ENCODE results near the gene SGIP1. TPM values are rescaled to one million over a fixed set of nuclear protein-coding genes. Genes with fewer than 3 reads are reported as not detected.

SGIP1 gene
- total and polyA plus RNA-seq, 9 donors = 1.7 to 3.1 (median 2.4) TPM

GRCh38 chr1:66769512-66770229 lies 235.7 kb downstream of the SGIP1 start:
- no peaks in the 10 kb centered on the region for H3K36me3 ChIP-seq (ENCODE audit: control insufficient read depth, insufficient read depth, low read length)
- H3K4me1 ChIP-seq (ENCODE audit: control insufficient read depth, insufficient read depth, low read length) = no peaks in the 10 kb centered on the region
- H3K9me3 ChIP-seq (replicated peaks; ENCODE audit: control insufficient read depth, low read depth, low read length) = no peaks in the 10 kb centered on the region
- no peak overlapping the region for H3K27ac ChIP-seq (ENCODE audit: low read length)
- no peak for DNase-seq
- WGBS (ENCODE audit: insufficient coverage) = no CpG with 5 or more reads among the region's 7 CpGs
- no peaks in the 10 kb centered on the region for H3K27me3 ChIP-seq (ENCODE audit: control insufficient read depth, insufficient read depth, low read length)
- H3K4me3 ChIP-seq (ENCODE audit: low read length) = no peak overlapping the region

GRCh38 chr1:66770240-66770639 lies 236.3 kb downstream of the SGIP1 start:
- Histone ChIP-seq H3K4me3 (ENCODE audit: low read length) (no peak overlapping the region), H3K4me1 (ENCODE audit: control insufficient read depth, insufficient read depth, low read length) (no peaks in the 10 kb centered on the region), H3K27me3 (ENCODE audit: control insufficient read depth, insufficient read depth, low read length) (no peaks in the 10 kb centered on the region), H3K27ac (ENCODE audit: low read length) (no peak overlapping the region), H3K9me3 (replicated peaks; ENCODE audit: control insufficient read depth, low read depth, low read length) (no peaks in the 10 kb centered on the region), H3K36me3 (ENCODE audit: control insufficient read depth, insufficient read depth, low read length) (no peaks in the 10 kb centered on the region)
- no peak for DNase-seq
- no CpG with 5 or more reads among the region's 2 CpGs for WGBS (ENCODE audit: insufficient coverage)

- Histone ChIP-seq H3K36me3 (ENCODE audit: control insufficient read depth, insufficient read depth, low read length) (no peaks in the 10 kb centered on the region), H3K27me3 (ENCODE audit: control insufficient read depth, insufficient read depth, low read length) (no peaks in the 10 kb centered on the region), H3K27ac (ENCODE audit: low read length) (no peak overlapping the region), H3K4me3 (ENCODE audit: low read length) (no peak overlapping the region), H3K4me1 (ENCODE audit: control insufficient read depth, insufficient read depth, low read length) (no peaks in the 10 kb centered on the region), H3K9me3 (replicated peaks; ENCODE audit: control insufficient read depth, low read depth, low read length) (no peaks in the 10 kb centered on the region)
- no peak for DNase-seq
- WGBS (ENCODE audit: insufficient coverage) = 82% methylated on average over 4 of the region's 4 CpGs
These were observed 236.7 kb downstream of the SGIP1 start for GRCh38 chr1:66770694-66771093.

- Histone ChIP-seq H3K4me3 (ENCODE audit: low read length) (no peak overlapping the region), H3K27ac (ENCODE audit: low read length) (no peak overlapping the region), H3K27me3 (ENCODE audit: control insufficient read depth, insufficient read depth, low read length) (no peaks in the 10 kb centered on the region), H3K36me3 (ENCODE audit: control insufficient read depth, insufficient read depth, low read length) (no peaks in the 10 kb centered on the region), H3K9me3 (replicated peaks; ENCODE audit: control insufficient read depth, low read depth, low read length) (no peaks in the 10 kb centered on the region), H3K4me1 (ENCODE audit: control insufficient read depth, insufficient read depth, low read length) (no peaks in the 10 kb centered on the region)
- DNase-seq = no peak
- no CpG with 5 or more reads among the region's 2 CpGs for WGBS (ENCODE audit: insufficient coverage)
These were observed 239.3 kb downstream of the SGIP1 start for GRCh38 chr1:66773227-66773626.

- Histone ChIP-seq H3K9me3 (replicated peaks; ENCODE audit: control insufficient read depth, low read depth, low read length) (no peaks in the 10 kb centered on the region), H3K4me3 (ENCODE audit: low read length) (no peak overlapping the region), H3K27ac (ENCODE audit: low read length) (no peak overlapping the region), H3K27me3 (ENCODE audit: control insufficient read depth, insufficient read depth, low read length) (no peaks in the 10 kb centered on the region), H3K36me3 (ENCODE audit: control insufficient read depth, insufficient read depth, low read length) (no peaks in the 10 kb centered on the region), H3K4me1 (ENCODE audit: control insufficient read depth, insufficient read depth, low read length) (no peaks in the 10 kb centered on the region)
- DNase-seq = no peak
- no CpG with 5 or more reads among the region's 2 CpGs for WGBS (ENCODE audit: insufficient coverage)
These were observed 240.5 kb downstream of the SGIP1 start for GRCh38 chr1:66774438-66774837.

DNA sequence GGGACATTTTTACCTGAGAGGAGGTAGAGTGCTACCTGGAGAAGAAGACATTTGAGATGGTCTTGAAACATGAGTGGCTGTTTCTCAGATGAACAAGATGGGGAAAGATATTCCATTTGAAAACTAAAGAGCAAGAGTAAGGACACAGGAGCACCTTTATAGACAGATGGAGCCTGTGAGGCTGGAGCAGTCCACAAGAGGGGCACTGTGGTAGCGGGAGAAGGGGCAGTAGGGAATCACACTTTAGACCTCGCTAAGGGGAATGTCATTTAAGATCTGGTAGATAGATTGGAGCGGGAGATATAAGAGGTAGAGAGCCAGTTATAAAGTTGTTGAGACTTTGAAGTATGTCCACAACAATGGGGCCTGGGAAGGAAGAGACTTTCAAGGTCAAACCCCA lies 241.7 kb downstream of the SGIP1 start:
- WGBS (ENCODE audit: insufficient coverage) = 82% methylated on average over 3 of the region's 3 CpGs
- DNase-seq = no peak
- no peaks in the 10 kb centered on the region for H3K36me3 ChIP-seq (ENCODE audit: control insufficient read depth, insufficient read depth, low read length)
- H3K4me3 ChIP-seq (ENCODE audit: low read length) = no peak overlapping the region
- no peaks in the 10 kb centered on the region for H3K9me3 ChIP-seq (replicated peaks; ENCODE audit: control insufficient read depth, low read depth, low read length)
- H3K4me1 ChIP-seq (ENCODE audit: control insufficient read depth, insufficient read depth, low read length) = no peaks in the 10 kb centered on the region
- no peaks in the 10 kb centered on the region for H3K27me3 ChIP-seq (ENCODE audit: control insufficient read depth, insufficient read depth, low read length)
- no peak overlapping the region for H3K27ac ChIP-seq (ENCODE audit: low read length)

DNA sequence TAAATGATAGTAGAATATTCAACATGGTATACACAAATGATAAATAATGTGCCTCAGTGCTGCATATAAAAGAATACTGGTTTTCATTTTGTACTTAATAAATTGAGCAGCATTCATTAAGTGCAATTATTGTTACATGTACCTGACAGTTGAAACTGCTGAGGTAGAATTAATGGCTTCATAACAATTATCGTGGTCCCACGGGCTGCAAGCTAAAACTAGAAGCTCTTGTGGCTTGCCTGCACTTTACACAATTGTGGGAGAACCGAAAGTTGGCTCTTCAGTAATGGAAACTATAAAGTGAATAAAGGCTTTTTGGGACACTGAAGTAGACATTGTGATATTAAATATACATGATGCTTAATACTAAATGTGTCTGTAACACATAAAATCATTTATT lies 243.9 kb downstream of the SGIP1 start:
- Histone ChIP-seq H3K4me3 (ENCODE audit: low read length) (no peak overlapping the region), H3K27ac (ENCODE audit: low read length) (no peak overlapping the region), H3K4me1 (ENCODE audit: control insufficient read depth, insufficient read depth, low read length) (no peaks in the 10 kb centered on the region), H3K27me3 (ENCODE audit: control insufficient read depth, insufficient read depth, low read length) (no peaks in the 10 kb centered on the region), H3K36me3 (ENCODE audit: control insufficient read depth, insufficient read depth, low read length) (no peaks in the 10 kb centered on the region), H3K9me3 (replicated peaks; ENCODE audit: control insufficient read depth, low read depth, low read length) (no peaks in the 10 kb centered on the region)
- DNase-seq = peak; percentile 32
- WGBS (ENCODE audit: insufficient coverage) = 41% methylated on average over 2 of the region's 3 CpGs

DNA sequence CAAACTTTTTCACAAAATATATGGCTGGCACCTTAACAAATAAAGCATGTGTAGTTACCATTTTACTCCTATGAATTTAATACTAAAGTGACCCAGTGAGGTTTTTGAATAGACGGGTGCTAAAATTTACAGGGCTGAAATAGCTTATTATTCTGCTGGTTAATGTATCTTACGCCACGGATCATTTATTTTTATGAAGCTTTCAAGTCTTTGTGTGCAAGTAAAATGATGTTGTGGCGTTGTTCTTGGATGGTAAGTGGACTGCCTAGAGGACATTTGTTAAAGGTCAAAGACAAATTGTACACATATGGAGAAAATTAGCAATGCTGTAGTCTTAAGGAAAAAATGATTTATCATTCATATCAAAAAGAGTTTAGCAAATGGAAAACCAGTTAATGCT lies 244.3 kb downstream of the SGIP1 start:
- no peaks in the 10 kb centered on the region for H3K9me3 ChIP-seq (replicated peaks; ENCODE audit: control insufficient read depth, low read depth, low read length)
- H3K27ac ChIP-seq (ENCODE audit: low read length) = no peak overlapping the region
- 20% methylated on average over 1 of the region's 4 CpGs for WGBS (ENCODE audit: insufficient coverage)
- no peaks in the 10 kb centered on the region for H3K36me3 ChIP-seq (ENCODE audit: control insufficient read depth, insufficient read depth, low read length)
- H3K4me1 ChIP-seq (ENCODE audit: control insufficient read depth, insufficient read depth, low read length) = no peaks in the 10 kb centered on the region
- no peaks in the 10 kb centered on the region for H3K27me3 ChIP-seq (ENCODE audit: control insufficient read depth, insufficient read depth, low read length)
- DNase-seq = peak; percentile 11
- no peak overlapping the region for H3K4me3 ChIP-seq (ENCODE audit: low read length)

DNA sequence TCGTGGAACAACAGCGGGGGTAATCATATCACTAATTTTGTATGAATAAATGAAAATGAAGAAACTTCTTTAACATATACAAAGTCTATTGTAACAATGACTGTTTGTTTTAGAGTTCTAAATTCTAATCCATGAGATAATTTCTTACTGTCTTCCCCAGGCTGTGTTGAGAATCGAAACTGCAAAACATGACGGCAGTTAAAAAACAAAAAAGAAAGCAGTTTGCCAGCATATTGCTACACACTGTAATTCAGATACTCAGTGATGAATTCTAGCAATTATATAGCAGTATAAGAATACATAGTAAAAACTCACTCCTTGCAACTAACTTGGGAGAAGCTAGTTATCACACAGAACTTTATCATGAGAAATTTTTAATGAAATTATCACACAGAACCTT lies 245.0 kb downstream of the SGIP1 start:
- no CpG with 5 or more reads among the region's 4 CpGs for WGBS (ENCODE audit: insufficient coverage)
- Histone ChIP-seq H3K9me3 (replicated peaks; ENCODE audit: control insufficient read depth, low read depth, low read length) (no peaks in the 10 kb centered on the region), H3K36me3 (ENCODE audit: control insufficient read depth, insufficient read depth, low read length) (no peaks in the 10 kb centered on the region), H3K27me3 (ENCODE audit: control insufficient read depth, insufficient read depth, low read length) (no peaks in the 10 kb centered on the region), H3K4me3 (ENCODE audit: low read length) (no peak overlapping the region), H3K4me1 (ENCODE audit: control insufficient read depth, insufficient read depth, low read length) (no peaks in the 10 kb centered on the region), H3K27ac (ENCODE audit: low read length) (no peak overlapping the region)
- peak; percentile 25 for DNase-seq

- no peak overlapping the region for H3K4me3 ChIP-seq (ENCODE audit: low read length)
- no peak overlapping the region for H3K27ac ChIP-seq (ENCODE audit: low read length)
- 100% methylated on average over 1 of the region's 2 CpGs for WGBS (ENCODE audit: insufficient coverage)
- no peak for DNase-seq
- H3K36me3 ChIP-seq (ENCODE audit: control insufficient read depth, insufficient read depth, low read length) = no peaks in the 10 kb centered on the region
- H3K4me1 ChIP-seq (ENCODE audit: control insufficient read depth, insufficient read depth, low read length) = no peaks in the 10 kb centered on the region
- H3K9me3 ChIP-seq (replicated peaks; ENCODE audit: control insufficient read depth, low read depth, low read length) = no peaks in the 10 kb centered on the region
- no peaks in the 10 kb centered on the region for H3K27me3 ChIP-seq (ENCODE audit: control insufficient read depth, insufficient read depth, low read length)
These were observed 245.6 kb downstream of the SGIP1 start for GRCh38 chr1:66779475-66780078.
